NT2/D1 (cell line): ENCODE results near the gene PLEKHB2.
"Not testable (repeated sequence)": the region's sequence is repeated elsewhere in the genome, so short reads cannot be mapped to it uniquely, and the experiment has no call there.

ENCODE experiments used
- SUZ12 ChIP-seq: IDR thresholded peaks from 2 replicates; pipeline ENCODE4 v1.6.1; 2011; ENCODE audit not compliant: insufficient read length, insufficient read depth; ENCODE audit errors: extremely low read depth
- YY1 ChIP-seq: IDR thresholded peaks from 2 replicates; pipeline ENCODE4 v1.6.1; 2011; ENCODE audit not compliant: insufficient read length, insufficient read depth
- ZNF274 ChIP-seq: IDR thresholded peaks from 2 replicates; pipeline ENCODE4 v1.6.1; 2011; ENCODE audit warnings: mild to moderate bottlenecking, low read depth, low read length

GRCh38 chr2:131114950-131115349 lies 9.8 kb downstream of the PLEKHB2 start:
- not testable (repeated sequence) for TF ChIP-seq ZNF274, YY1, SUZ12
